PC-3 (cell line): ENCODE data around the gene CHD3. TPM values are rescaled to one million over a fixed set of nuclear protein-coding genes. Genes with fewer than 3 reads are reported as not detected.

ENCODE experiments used
- ATAC-seq: fragments of 200-7000 bp; cut with Tn5 transposase; 2 replicates; pipeline ENCODE4 v1.9.1; 2020; ENCODE audit warnings: mild to moderate bottlenecking, moderate library complexity
- BruUV-seq: library from RNA; stranded (reverse); fragments of 400-500 nt; replicated peaks from 2 replicates; lab custom pipeline; 2021; lab: Mats Ljungman, UMichigan
- CTCF ChIA-PET: fragments of 300-600 bp; sonication (Branson Sonifier 250); formaldehyde crosslinking; loops from one replicate; lab custom pipeline; 2022; ENCODE audit warnings: antibody characterized with exemption; lab: Charles Lee
- POLR2A ChIA-PET: fragments of 300-600 bp; sonication (Branson Sonifier 250); formaldehyde crosslinking; loops from one replicate; lab custom pipeline; 2022; ENCODE audit warnings: antibody characterized with exemption; ENCODE audit not compliant: unreplicated experiment; lab: Charles Lee
- DNase-seq: peaks from one replicate; pipeline ENCODE4 v3.0.0-alpha.2; 2015
- H2AFZ ChIP-seq: fragments of 300-600 bp; sonication (generic); 2 replicates; pipeline ENCODE4 v1.6.0; 2016; ENCODE audit warnings: antibody characterized with exemption, low read length
- H3F3A ChIP-seq: fragments of 300-600 bp; sonication (generic); one replicate; pipeline ENCODE4 v1.6.0; 2017; ENCODE audit warnings: antibody characterized with exemption, low read length, control low read depth, mild to moderate bottlenecking; ENCODE audit not compliant: unreplicated experiment
- H3K27ac ChIP-seq: fragments of 300-600 bp; sonication (generic); 2 replicates; pipeline ENCODE4 v1.5.1; 2016; ENCODE audit warnings: mild to moderate bottlenecking, low read length
- H3K27me3 ChIP-seq: fragments of 300-600 bp; sonication (generic); 2 replicates; pipeline ENCODE4 v1.6.1; 2016; ENCODE audit warnings: low read length, mixed read lengths
- H3K36me3 ChIP-seq: fragments of 300-600 bp; sonication (generic); 2 replicates; pipeline ENCODE4 v1.6.1; 2016; ENCODE audit warnings: low read depth, mixed run types, low read length, mixed read lengths
- H3K4me1 ChIP-seq: fragments of 300-600 bp; sonication (generic); 2 replicates; pipeline ENCODE4 v1.5.1; 2016; ENCODE audit warnings: low read length; ENCODE audit not compliant: insufficient read depth
- H3K4me2 ChIP-seq: fragments of 300-600 bp; sonication (generic); 2 replicates; pipeline ENCODE4 v1.6.0; 2016; ENCODE audit warnings: low read length
- H3K4me3 ChIP-seq: fragments of 300-600 bp; sonication (generic); 2 replicates; pipeline ENCODE4 v1.5.1; 2016; ENCODE audit warnings: mild to moderate bottlenecking, low read length, mixed read lengths
- H3K79me2 ChIP-seq: fragments of 300-600 bp; sonication (generic); 2 replicates; pipeline ENCODE4 v1.6.1; 2017; ENCODE audit warnings: low read length, mixed read lengths
- H3K9ac ChIP-seq: fragments of 300-600 bp; sonication (generic); 2 replicates; pipeline ENCODE4 v1.6.0; 2016; ENCODE audit warnings: mild to moderate bottlenecking, low read length
- H3K9me2 ChIP-seq: fragments of 300-600 bp; sonication (generic); replicated peaks from 2 replicates; pipeline ENCODE4 v1.6.1; 2016; ENCODE audit warnings: mixed run types, low read length, mixed read lengths
- H3K9me3 ChIP-seq: fragments of 300-600 bp; sonication (generic); 2 replicates; pipeline ENCODE4 v1.6.1; 2016; ENCODE audit warnings: low read length, mixed read lengths
- H4K20me1 ChIP-seq: fragments of 300-600 bp; sonication (generic); 2 replicates; pipeline ENCODE4 v1.6.1; 2016; ENCODE audit warnings: low read length, mixed read lengths
- CTCF ChIP-seq: fragments of 300-600 bp; sonication (generic); conservative IDR thresholded peaks from 2 replicates; pipeline ENCODE4 v1.5.1; 2017; ENCODE audit warnings: antibody characterized with exemption, low read depth, mild to moderate bottlenecking, low read length
- EZH2 ChIP-seq: fragments of 300-600 bp; sonication (generic); IDR thresholded peaks from one replicate; pipeline ENCODE4 v1.6.1; 2017; ENCODE audit warnings: antibody characterized with exemption, mild to moderate bottlenecking, low read length; ENCODE audit not compliant: unreplicated experiment
- EZH2phosphoT487 ChIP-seq: fragments of 300-600 bp; sonication (generic); IDR thresholded peaks from 2 replicates; pipeline ENCODE4 v1.6.1; 2018; ENCODE audit warnings: mild to moderate bottlenecking, antibody characterized with exemption, low read length, borderline replicate concordance
- intact Hi-C: fragments of 100-400 bp; cut with micrococcal nuclease; formaldehyde crosslinking; loops from 2 replicates; pipeline ENCODE4 v1.9.0; 2023
- total RNA-seq: library from RNA; depleted of rRNA; stranded (reverse); fragments of >200 nt; gene quantifications from 2 replicates; pipeline ENCODE4 v1.2.3, GENCODE V29; 2014

The CHD3 gene
- total RNA-seq, 1 experiment from 2014 or later, result 102 TPM

- Histone ChIP-seq H3K36me3 (peaks cover 25% of the 10 kb centered on the region), H3K27me3 (no peaks in the 10 kb centered on the region), H3K9me2 (no peaks in the 10 kb centered on the region), H3K4me1 (peaks cover 14% of the 10 kb centered on the region), H3K9ac (no peak overlapping the region), H3K9me3 (no peaks in the 10 kb centered on the region), H3K79me2 (peaks cover 19% of the 10 kb centered on the region), H3K4me2 (no peak overlapping the region), H2AFZ (no peak overlapping the region), H4K20me1 (no peaks in the 10 kb centered on the region), H3F3A (no peaks in the 10 kb centered on the region), H3K4me3 (no peak overlapping the region), H3K27ac (no peak overlapping the region)
- ChIA-PET POLR2A (no interaction called here), CTCF (no interaction called here)
- no TSS peak for BruUV-seq
- DNase-seq (no peak), ATAC-seq (no peak)
- TF ChIP-seq EZH2phosphoT487 (no peak), EZH2 (no peak), CTCF (no peak)
- intact Hi-C loops, result no loop called here
Measured at GRCh38 chr17:7893187-7893880, 4.7 kb downstream of the CHD3 start.

GRCh38 chr17:7894226-7894625, 5.6 kb downstream of the CHD3 start:
- Histone ChIP-seq H3F3A (no peaks in the 10 kb centered on the region), H4K20me1 (no peaks in the 10 kb centered on the region), H3K4me3 (no peak overlapping the region), H3K27ac (no peak overlapping the region), H3K79me2 (peaks cover 10% of the 10 kb centered on the region), H3K9ac (no peak overlapping the region), H2AFZ (no peak overlapping the region), H3K9me3 (no peaks in the 10 kb centered on the region), H3K4me1 (peaks cover 5% of the 10 kb centered on the region), H3K36me3 (peaks cover 34% of the 10 kb centered on the region), H3K4me2 (no peak overlapping the region), H3K27me3 (no peaks in the 10 kb centered on the region), H3K9me2 (no peaks in the 10 kb centered on the region)
- TSS peak; percentile 59 for BruUV-seq
- TF ChIP-seq CTCF, result no peak
- TF ChIP-seq EZH2, result no peak
- TF ChIP-seq EZH2phosphoT487, result no peak
- intact Hi-C loops, result no loop called here
- no peak for DNase-seq
- no peak for ATAC-seq
- POLR2A ChIA-PET, result no interaction called here
- CTCF ChIA-PET, result no interaction called here

- intact Hi-C loops, result no loop called here
Measured at GRCh38 chr17:7894866-7895265, 6.3 kb downstream of the CHD3 start.

More at GRCh38 chr17:7894866-7895265, 6.3 kb downstream of the CHD3 start:
- Histone ChIP-seq H3K27ac (no peak overlapping the region), H3K4me2 (no peak overlapping the region), H3F3A (no peaks in the 10 kb centered on the region), H4K20me1 (no peaks in the 10 kb centered on the region), H3K36me3 (peaks cover 36% of the 10 kb centered on the region), H3K79me2 (peaks cover 3% of the 10 kb centered on the region), H3K9me3 (no peaks in the 10 kb centered on the region), H3K4me3 (no peak overlapping the region), H3K27me3 (no peaks in the 10 kb centered on the region), H3K9ac (no peak overlapping the region), H3K9me2 (no peaks in the 10 kb centered on the region), H2AFZ (no peak overlapping the region), H3K4me1 (no peaks in the 10 kb centered on the region)
- POLR2A ChIA-PET, result no interaction called here
- no peak for DNase-seq
- ATAC-seq, result no peak
- no TSS peak for BruUV-seq
- CTCF ChIA-PET, result no interaction called here
- TF ChIP-seq EZH2phosphoT487 (no peak), EZH2 (no peak), CTCF (no peak)
